Ishikawa (cell line): ENCODE data around the gene YEATS2.

Source experiments
- CEBPB ChIP-seq: IDR thresholded peaks from 2 replicates; pipeline ENCODE4 v1.6.1; 2012
- CREB1 ChIP-seq: IDR thresholded peaks from 2 replicates; pipeline ENCODE4 v1.6.1; 2012; ENCODE audit warnings: low read depth
- EGR1 ChIP-seq: IDR thresholded peaks from 2 replicates; pipeline ENCODE4 v1.6.1; 2012
- EP300 ChIP-seq: IDR thresholded peaks from 2 replicates; pipeline ENCODE4 v1.6.1; 2012; ENCODE audit warnings: borderline replicate concordance
- FOXM1 ChIP-seq: IDR thresholded peaks from 2 replicates; pipeline ENCODE4 v1.6.1; 2012; ENCODE audit warnings: low read depth, borderline replicate concordance
- RAD21 ChIP-seq: IDR thresholded peaks from 2 replicates; pipeline ENCODE4 v1.6.1; 2012; ENCODE audit warnings: low read depth
- REST ChIP-seq: IDR thresholded peaks from 2 replicates; pipeline ENCODE4 v1.6.1; 2012; ENCODE audit warnings: low read depth, mild to moderate bottlenecking
- TEAD4 ChIP-seq: IDR thresholded peaks from 2 replicates; pipeline ENCODE4 v1.6.1; 2012
- YY1 ChIP-seq: IDR thresholded peaks from 2 replicates; pipeline ENCODE4 v1.6.1; 2012; ENCODE audit warnings: low read depth
- ZBTB7A ChIP-seq: IDR thresholded peaks from 2 replicates; pipeline ENCODE4 v1.6.1; 2012; ENCODE audit warnings: low read depth
- TF ChIP-seq, protein P1 (sequence below): IDR thresholded peaks from 2 replicates; pipeline ENCODE4 v1.6.1; 2012

DNA sequence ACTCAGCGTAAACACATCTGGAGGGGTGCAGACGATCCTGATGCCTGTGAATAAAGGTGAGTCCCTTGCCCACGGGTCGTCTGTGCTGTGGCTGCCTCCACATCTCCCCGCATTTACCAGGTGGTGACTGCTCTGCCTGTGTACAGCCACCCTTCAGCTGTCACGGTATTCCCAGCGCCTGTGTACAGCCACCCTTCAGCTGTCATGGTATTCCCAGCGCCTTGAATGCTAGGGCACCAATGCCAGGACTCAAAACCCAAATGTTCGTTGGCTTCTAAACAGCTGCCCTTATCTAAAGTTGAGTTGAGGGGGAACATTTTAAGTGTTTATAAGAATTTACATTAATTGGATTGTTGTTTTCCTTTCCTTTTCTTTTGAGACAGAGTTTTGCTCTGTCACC, 100.4 kb downstream of the YEATS2 start:
- TF ChIP-seq YY1: no peak
- no peak for TF ChIP-seq FOXM1
- TF ChIP-seq EP300: no peak
- TF ChIP-seq, protein P1, sequence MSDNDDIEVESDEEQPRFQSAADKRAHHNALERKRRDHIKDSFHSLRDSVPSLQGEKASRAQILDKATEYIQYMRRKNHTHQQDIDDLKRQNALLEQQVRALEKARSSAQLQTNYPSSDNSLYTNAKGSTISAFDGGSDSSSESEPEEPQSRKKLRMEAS: no peak
- no peak for TF ChIP-seq RAD21
- no peak for TF ChIP-seq EGR1
- no peak for TF ChIP-seq CREB1
- TF ChIP-seq REST: no peak
- no peak for TF ChIP-seq TEAD4
- no peak for TF ChIP-seq ZBTB7A
- TF ChIP-seq CEBPB: no peak
